A549 (cell line): ENCODE results near the gene BCL6B. TPM values are rescaled to one million over a fixed set of nuclear protein-coding genes. Genes with fewer than 3 reads are reported as not detected.
A peak's percentile ranks its signal among the peaks of the same experiment; 100 is the strongest.

Experiments used
- ATAC-seq, 2 experiments: fragments of 200-7000 bp in 1 of 2; fragments of >200 bp in 1 of 2; cut with Nextera tagmentation in 1 of 2; cut with Tn5 transposase in 1 of 2; 3 replicates each; pipeline versions ENCODE4 v1.8.0 to v1.9.1; 2018 to 2020; ENCODE audit warnings: mild to moderate bottlenecking in 1 of 2, moderate library complexity in 1 of 2
- CTCF ChIA-PET: fragments of 300-600 bp; sonication (Branson Sonifier 250); formaldehyde crosslinking; extraction: SDS; loops from one replicate; lab custom pipeline; 2021; ENCODE audit warnings: antibody characterized with exemption, inconsistent platforms; lab: Yijun Ruan, JAX
- POLR2A ChIA-PET: fragments of 350-600 bp; formaldehyde crosslinking; extraction: SDS; loops from one replicate; lab custom pipeline; 2021; ENCODE audit warnings: antibody characterized with exemption, inconsistent platforms; lab: Yijun Ruan, JAX
- DNase-seq, 2 experiments: peaks; one replicate each; pipeline versions ENCODE4 v3.0.0 to v3.0.0-alpha.2; 2011 to 2016; ENCODE audit warnings: low read depth in 1 of 2, low spot score in 1 of 2
- FAIRE-seq: peaks from 2 replicates; lab custom pipeline; 2011; peaks lifted over from hg19 to GRCh38; lab: Jason Lieb, UNC
- H3K27ac ChIP-seq, 2 experiments: fragments of >200 bp; sonication (Bioruptor Twin); formaldehyde crosslinking; 3 replicates each; pipeline ENCODE4 v1.5.1; 2016 to 2017
- H3K4me1 ChIP-seq: fragments of >200 bp; sonication (Bioruptor Twin); formaldehyde crosslinking; 3 replicates; pipeline ENCODE4 v1.6.1; 2016
- H3K4me2 ChIP-seq: fragments of >200 bp; sonication (Bioruptor Twin); formaldehyde crosslinking; 3 replicates; pipeline ENCODE4 v1.6.1; 2016
- H3K4me3 ChIP-seq: fragments of >200 bp; sonication (Bioruptor Twin); formaldehyde crosslinking; 3 replicates; pipeline ENCODE4 v1.5.1; 2016
- H3K9me3 ChIP-seq: fragments of >200 bp; sonication (Bioruptor Twin); formaldehyde crosslinking; 3 replicates; pipeline ENCODE4 v1.6.1; 2016
- ATOH8 ChIP-seq: fragments of 250-450 bp; sonication (Bioruptor Pico); IDR thresholded peaks from 2 replicates; pipeline ENCODE4 v1.5.0; 2020; ENCODE audit warnings: low read depth, mild to moderate bottlenecking, moderate library complexity
- CEBPB ChIP-seq, 2 experiments: fragments of >200 bp in 1 of 2; sonication (Bioruptor Twin) in 1 of 2; formaldehyde crosslinking in 1 of 2; IDR thresholded peaks; 2 replicates each; pipeline ENCODE4 v1.6.1; 2012 to 2016
- CHD2 ChIP-seq: fragments of 150-350 bp; IDR thresholded peaks from 2 replicates; pipeline ENCODE4 v1.6.1; 2014; ENCODE audit warnings: low read length; ENCODE audit not compliant: partially characterized antibody
- CTCF ChIP-seq: fragments of >200 bp; sonication (Bioruptor Twin); formaldehyde crosslinking; IDR thresholded peaks from 3 replicates; pipeline ENCODE4 v1.5.1; 2016
- EHF ChIP-seq: fragments of 250-450 bp; sonication (Bioruptor Pico); IDR thresholded peaks from 2 replicates; pipeline ENCODE4 v1.5.0; 2020; ENCODE audit warnings: mild to moderate bottlenecking
- ESRRA ChIP-seq: fragments of 150-350 bp; IDR thresholded peaks from 2 replicates; pipeline ENCODE4 v1.6.1; 2014; ENCODE audit warnings: mild to moderate bottlenecking, low read length, borderline replicate concordance
- GATA3 ChIP-seq: IDR thresholded peaks from 2 replicates; pipeline ENCODE4 v1.6.1; 2012; ENCODE audit warnings: borderline replicate concordance
- JUNB ChIP-seq: fragments of >200 bp; sonication (Bioruptor Twin); formaldehyde crosslinking; IDR thresholded peaks from 2 replicates; pipeline ENCODE4 v1.6.1; 2016
- KDM5A ChIP-seq: fragments of 200-600 bp; sonication (generic); IDR thresholded peaks from 2 replicates; pipeline ENCODE4 v1.6.1; 2016; ENCODE audit warnings: antibody characterized with exemption, mild to moderate bottlenecking
- MAZ ChIP-seq: fragments of 150-350 bp; IDR thresholded peaks from 2 replicates; pipeline ENCODE4 v1.6.1; 2014; ENCODE audit warnings: antibody characterized with exemption, low read depth, low read length, borderline replicate concordance
- PHF8 ChIP-seq: fragments of 200-600 bp; sonication (generic); IDR thresholded peaks from 2 replicates; pipeline ENCODE4 v1.6.1; 2016; ENCODE audit warnings: low read depth, mild to moderate bottlenecking, antibody characterized with exemption, moderate library complexity, borderline replicate concordance
- POLR2A ChIP-seq: IDR thresholded peaks from 2 replicates; pipeline ENCODE4 v1.6.1; 2012; ENCODE audit warnings: mild to moderate bottlenecking, low read length
- RAD21 ChIP-seq, 2 experiments: fragments of >200 bp in 1 of 2; sonication (Bioruptor Twin) in 1 of 2; formaldehyde crosslinking in 1 of 2; IDR thresholded peaks in 1 of 2; conservative IDR thresholded peaks in 1 of 2; 2 replicates in 1 of 2; 3 replicates in 1 of 2; pipeline ENCODE4 v1.6.1; 2012 to 2018; ENCODE audit warnings: inconsistent platforms in 1 of 2
- RARB ChIP-seq: fragments of 250-450 bp; sonication (Bioruptor Pico); IDR thresholded peaks from 2 replicates; pipeline ENCODE4 v1.8.0; 2021; ENCODE audit warnings: mild to moderate bottlenecking, moderate library complexity
- RCOR1 ChIP-seq: fragments of 150-350 bp; IDR thresholded peaks from 2 replicates; pipeline ENCODE4 v1.6.1; 2014; ENCODE audit warnings: antibody characterized with exemption, low read length, low read depth
- REST ChIP-seq: fragments of 200-600 bp; sonication (generic); IDR thresholded peaks from 2 replicates; pipeline ENCODE4 v1.6.1; 2016; ENCODE audit warnings: antibody characterized with exemption, mild to moderate bottlenecking, moderate library complexity
- TFCP2L1 ChIP-seq: fragments of 250-450 bp; sonication (Bioruptor Pico); IDR thresholded peaks from 2 replicates; pipeline ENCODE4 v1.5.0; 2021; ENCODE audit warnings: mild to moderate bottlenecking
- TP53 ChIP-seq: fragments of 250-450 bp; sonication (Bioruptor Pico); IDR thresholded peaks from 2 replicates; pipeline ENCODE4 v1.5.0; 2021; ENCODE audit warnings: mild to moderate bottlenecking, moderate library complexity
- ZC3H11A ChIP-seq: fragments of 450-650 bp; IDR thresholded peaks from 2 replicates; pipeline ENCODE4 v1.6.1; 2014; ENCODE audit warnings: antibody characterized with exemption, mild to moderate bottlenecking
- ZFP36 ChIP-seq: fragments of 450-650 bp; IDR thresholded peaks from 2 replicates; pipeline ENCODE4 v1.6.1; 2014; ENCODE audit warnings: borderline replicate concordance; ENCODE audit not compliant: partially characterized antibody
- ZNF302 ChIP-seq: fragments of 250-450 bp; sonication (Bioruptor Pico); IDR thresholded peaks from 2 replicates; pipeline ENCODE4 v1.9.0; 2021; ENCODE audit warnings: inconsistent platforms, mild to moderate bottlenecking, moderate library complexity
- ZSCAN20 ChIP-seq: fragments of 250-450 bp; sonication (Bioruptor Pico); IDR thresholded peaks from 2 replicates; pipeline ENCODE4 v1.8.0; 2022; ENCODE audit warnings: mild to moderate bottlenecking, moderate library complexity
- WGBS: methylation state at CpG from one replicate; pipeline ENCODE4 v1.1.6; 2017; ENCODE audit errors: missing lambda C conversion rate; 5-methylcytosine and 5-hydroxymethylcytosine counted together
- polyA plus RNA-seq, 4 experiments: library from polyadenylated mRNA; depleted of rRNA in 3 of 4; stranded (reverse); fragments of >200 nt; fragmentation: RNase III in 1 of 4; extraction: RNeasy Plus Mini Kit Qiagen cat#74134 plus additional on column Dnase treatment in 1 of 4; gene quantifications; 2 replicates in 3 of 4; 3 replicates in 1 of 4; pipeline ENCODE4 v1.2.3, GENCODE V29; 2011 to 2017
- TF ChIP-seq, protein P1 (sequence below): fragments of >200 bp; sonication (Bioruptor Twin); formaldehyde crosslinking; IDR thresholded peaks from 3 replicates; pipeline ENCODE4 v1.6.1; 2016
- TF ChIP-seq, protein P2 (sequence below): fragments of 150-350 bp; IDR thresholded peaks from 2 replicates; pipeline ENCODE4 v1.6.1; 2014; ENCODE audit warnings: low read depth, mild to moderate bottlenecking, low read length

Gene BCL6B
- polyA plus RNA-seq, 2 of the 4 experiments (the other 2 are of a cell fraction): 0.04 TPM; not detected in 1

GRCh38 chr17:7010523-7010922 lies 12.3 kb upstream of the BCL6B start:
- FAIRE-seq: no peak
- CTCF ChIA-PET: interaction anchor here (0.7 to 15.6 kb wide), 10 partner anchors 10 to 537 kb away, joined by 3 to 293 read pairs (median 6); no protein-coding TSS in a partner anchor

DNA sequence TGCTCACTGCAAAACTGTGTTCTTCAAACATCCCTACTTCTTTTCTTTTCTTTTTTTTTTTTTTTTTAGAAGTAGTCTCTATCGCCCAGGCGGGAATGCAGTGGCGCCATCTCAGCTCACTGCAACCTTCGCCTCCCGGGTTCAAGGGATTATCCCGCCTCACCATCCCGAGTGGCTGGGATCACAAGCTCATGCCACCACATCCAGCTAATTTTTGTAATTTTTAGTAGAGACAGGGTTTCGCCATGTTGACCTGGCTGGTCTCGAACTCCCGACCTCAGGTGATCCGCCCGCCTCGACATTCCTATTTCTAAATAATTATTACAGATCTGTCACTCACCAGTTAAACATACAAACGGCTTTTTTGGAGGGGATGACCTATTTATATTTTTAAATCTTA lies 11.4 kb upstream of the BCL6B start:
- POLR2A ChIA-PET: interaction anchor here (1.1 kb wide), 1 partner anchor 99 kb away, joined by 3 read pairs; no protein-coding TSS in a partner anchor
- DNase-seq (no peak), ATAC-seq (no peak), FAIRE-seq (no peak)
- Histone ChIP-seq H3K4me2 (peak overlapping the region; percentile 91), H3K4me1 (peaks cover 15% of the 10 kb centered on the region), H3K4me3 (peak overlapping the region; percentile 81), H3K27ac (peak overlapping the region; percentile 90 to 99), H3K9me3 (no peaks in the 10 kb centered on the region)
- CTCF ChIA-PET: interaction anchor here (0.7 to 15.6 kb wide), 8 partner anchors 9 to 475 kb away, joined by 3 to 293 read pairs (median 6); no protein-coding TSS in a partner anchor
- WGBS: 36% methylated on average over 14 of the region's 14 CpGs
- TF ChIP-seq ESRRA (no peak), RAD21 (conservative IDR thresholded peaks at IDR 0.05 in 1 of 2, IDR thresholded peaks at IDR 0.05 in 1 of 2) (no peak), RCOR1 (no peak), JUNB (0 out of 2 replicates have a peak, but pooled peaks have one; percentile 14), ZFP36 (no peak), MAZ (no peak)

More at GRCh38 chr17:7010523-7010922, 12.3 kb upstream of the BCL6B start:
- DNase-seq (no peak), ATAC-seq (no peak)
- H3K9me3 ChIP-seq: no peaks in the 10 kb centered on the region
- WGBS: 90% methylated on average over 2 of the region's 2 CpGs
- peaks cover 13% of the 10 kb centered on the region for H3K4me1 ChIP-seq
- POLR2A ChIA-PET: no interaction called here
- no peak overlapping the region for H3K27ac ChIP-seq
- peak overlapping the region; percentile 91 for H3K4me2 ChIP-seq
- TF ChIP-seq RARB (CRISPR knock-in tag): no peak
- no peak for TF ChIP-seq ZC3H11A
- no peak for TF ChIP-seq CHD2
- no peak for TF ChIP-seq GATA3
- no peak for TF ChIP-seq ZNF302 (CRISPR knock-in tag)
- no peak for TF ChIP-seq RAD21 (conservative IDR thresholded peaks at IDR 0.05 in 1 of 2, IDR thresholded peaks at IDR 0.05 in 1 of 2)
- TF ChIP-seq CEBPB (IDR thresholded peaks at IDR 0.05): no peak
- TF ChIP-seq ZSCAN20 (CRISPR knock-in tag): no peak
- no peak for TF ChIP-seq ZFP36
- no peak for TF ChIP-seq TP53 (CRISPR knock-in tag)
- TF ChIP-seq POLR2A: no peak
- no peak overlapping the region; the same call in 2 of the 3 replicates for H3K4me3 ChIP-seq

GRCh38 chr17:7011942-7012254 lies 11.0 kb upstream of the BCL6B start:
- Histone ChIP-seq H3K9me3 (no peaks in the 10 kb centered on the region), H3K4me2 (peak overlapping the region; percentile 91), H3K4me1 (peaks cover 15% of the 10 kb centered on the region), H3K4me3 (peak overlapping the region; percentile 81), H3K27ac (peak overlapping the region; percentile 90 to 99)
- ChIA-PET POLR2A (interaction anchor here (0.6 to 1.1 kb wide), 2 partner anchors 24 to 100 kb away, joined by 3 to 5 read pairs; partner anchors contain the start of gene SLC16A13), CTCF (interaction anchor here (0.7 to 15.6 kb wide), 6 partner anchors 10 to 476 kb away, joined by 3 to 293 read pairs (median 6); no protein-coding TSS in a partner anchor)
- FAIRE-seq: no peak
- DNase-seq: no peak
- no peak for TF ChIP-seq RAD21 (conservative IDR thresholded peaks at IDR 0.05 in 1 of 2, IDR thresholded peaks at IDR 0.05 in 1 of 2)
- no peak for TF ChIP-seq RCOR1
- TF ChIP-seq, protein P1, sequence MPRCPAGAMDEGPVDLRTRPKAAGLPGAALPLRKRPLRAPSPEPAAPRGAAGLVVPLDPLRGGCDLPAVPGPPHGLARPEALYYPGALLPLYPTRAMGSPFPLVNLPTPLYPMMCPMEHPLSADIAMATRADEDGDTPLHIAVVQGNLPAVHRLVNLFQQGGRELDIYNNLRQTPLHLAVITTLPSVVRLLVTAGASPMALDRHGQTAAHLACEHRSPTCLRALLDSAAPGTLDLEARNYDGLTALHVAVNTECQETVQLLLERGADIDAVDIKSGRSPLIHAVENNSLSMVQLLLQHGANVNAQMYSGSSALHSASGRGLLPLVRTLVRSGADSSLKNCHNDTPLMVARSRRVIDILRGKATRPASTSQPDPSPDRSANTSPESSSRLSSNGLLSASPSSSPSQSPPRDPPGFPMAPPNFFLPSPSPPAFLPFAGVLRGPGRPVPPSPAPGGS: no peak
- TF ChIP-seq, protein P2, sequence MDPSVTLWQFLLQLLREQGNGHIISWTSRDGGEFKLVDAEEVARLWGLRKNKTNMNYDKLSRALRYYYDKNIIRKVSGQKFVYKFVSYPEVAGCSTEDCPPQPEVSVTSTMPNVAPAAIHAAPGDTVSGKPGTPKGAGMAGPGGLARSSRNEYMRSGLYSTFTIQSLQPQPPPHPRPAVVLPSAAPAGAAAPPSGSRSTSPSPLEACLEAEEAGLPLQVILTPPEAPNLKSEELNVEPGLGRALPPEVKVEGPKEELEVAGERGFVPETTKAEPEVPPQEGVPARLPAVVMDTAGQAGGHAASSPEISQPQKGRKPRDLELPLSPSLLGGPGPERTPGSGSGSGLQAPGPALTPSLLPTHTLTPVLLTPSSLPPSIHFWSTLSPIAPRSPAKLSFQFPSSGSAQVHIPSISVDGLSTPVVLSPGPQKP: no peak
- no peak for TF ChIP-seq TFCP2L1 (CRISPR knock-in tag)
- no peak for TF ChIP-seq EHF
- no peak for TF ChIP-seq ATOH8 (CRISPR knock-in tag)
- no peak for TF ChIP-seq CHD2
- peak; percentile 92 for TF ChIP-seq KDM5A
- TF ChIP-seq PHF8: peak; percentile 60; the same call in 1 of the 2 replicates
- TF ChIP-seq REST: no peak; the same call in 1 of the 2 replicates
- no peak for TF ChIP-seq RARB (CRISPR knock-in tag)
- TF ChIP-seq CTCF: no peak
- TF ChIP-seq CEBPB (IDR thresholded peaks at IDR 0.05): no peak
- ATAC-seq: no peak
- WGBS: 1% methylated on average over 6 of the region's 6 CpGs
